Endothelial cell of umbilical vein (primary cell): ENCODE data around the gene ISM2. TPM values are rescaled to one million over a fixed set of nuclear protein-coding genes. Genes with fewer than 3 reads are reported as not detected.

ENCODE experiments used
- BruUV-seq: library from RNA; stranded (reverse); fragments of 400-500 nt; replicated peaks from 2 replicates; lab custom pipeline; 2021; lab: Mats Ljungman, UMichigan
- CTCF ChIA-PET: fragments of 300-600, 350-600 bp; sonication (Branson Sonifier 250); formaldehyde crosslinking; loops from one replicate; lab custom pipeline; 2021; ENCODE audit warnings: antibody characterized with exemption, inconsistent platforms; lab: Charles Lee
- POLR2A ChIA-PET: fragments of 300-600, 350-600 bp; sonication (Branson Sonifier 250); formaldehyde crosslinking; loops from one replicate; lab custom pipeline; 2021; ENCODE audit warnings: antibody characterized with exemption, inconsistent platforms; lab: Charles Lee
- DNase-seq: peaks from one replicate; pipeline ENCODE4 v3.0.0-alpha.2; 2011; ENCODE audit warnings: low read depth, low spot score
- FAIRE-seq: peaks from 2 replicates; lab custom pipeline; 2011; peaks lifted over from hg19 to GRCh38; lab: Jason Lieb, UNC
- H2AFZ ChIP-seq: 2 replicates; pipeline ENCODE4 v1.6.0; 2012; ENCODE audit warnings: low read depth, low read length, control low read depth, inconsistent platforms
- H3K27ac ChIP-seq: 2 replicates; pipeline ENCODE4 v1.5.1; 2011; ENCODE audit warnings: low read depth, mild to moderate bottlenecking, control low read depth, low read length, moderate library complexity; ENCODE audit not compliant: insufficient read depth
- H3K27me3 ChIP-seq, 2 experiments: 2 replicates each; pipeline versions ENCODE4 v1.6.0 to v1.6.1; 2011; ENCODE audit warnings: low read length in 2 of 2, mixed read lengths in 1 of 2; ENCODE audit not compliant: control insufficient read depth in 2 of 2, insufficient read depth in 2 of 2
- H3K36me3 ChIP-seq, 2 experiments: 2 replicates in 1 of 2; 3 replicates in 1 of 2; pipeline ENCODE4 v1.5.1; 2011; ENCODE audit warnings: low read length in 2 of 2, mild to moderate bottlenecking in 1 of 2, moderate library complexity in 1 of 2; ENCODE audit not compliant: control insufficient read depth in 2 of 2, insufficient read depth in 2 of 2; ENCODE audit errors: extremely low read depth in 1 of 2
- H3K4me1 ChIP-seq: 3 replicates; pipeline ENCODE4 v1.5.1; 2011; ENCODE audit warnings: mild to moderate bottlenecking, low read length; ENCODE audit not compliant: control insufficient read depth, insufficient read depth; ENCODE audit errors: extremely low read depth
- H3K4me2 ChIP-seq: 2 replicates; pipeline ENCODE4 v1.6.1; 2011; ENCODE audit warnings: low read length, control low read depth, mixed read lengths; ENCODE audit not compliant: insufficient read depth
- H3K4me3 ChIP-seq, 3 experiments: fragments of 200-600 bp in 1 of 3; sonication (generic), shearing (Covaris generic) in 1 of 3; replicated peaks in 1 of 3; 2 replicates each; pipeline ENCODE4 v1.5.1; 2011 to 2016; ENCODE audit warnings: control low read depth in 3 of 3, low read length in 3 of 3, mild to moderate bottlenecking in 2 of 3, inconsistent platforms in 1 of 3, low read depth in 1 of 3, moderate library complexity in 1 of 3; ENCODE audit not compliant: insufficient read depth in 1 of 3
- H3K79me2 ChIP-seq: 2 replicates; pipeline ENCODE4 v1.6.0; 2012; ENCODE audit warnings: low read length, inconsistent platforms; ENCODE audit not compliant: control insufficient read depth, insufficient read depth
- H3K9ac ChIP-seq: replicated peaks from 2 replicates; pipeline ENCODE3; 2011; ENCODE audit warnings: low read length, control low read depth; ENCODE audit not compliant: insufficient read depth; ENCODE audit errors: extremely low read depth
- H3K9me1 ChIP-seq: replicated peaks from 3 replicates; pipeline ENCODE4 v1.6.0; 2011; ENCODE audit warnings: mild to moderate bottlenecking, low read length; ENCODE audit not compliant: control insufficient read depth, insufficient read depth; ENCODE audit errors: extremely low read depth
- H3K9me3 ChIP-seq: replicated peaks from 2 replicates; pipeline ENCODE4 v1.5.1; 2012; ENCODE audit warnings: low read length, inconsistent platforms; ENCODE audit not compliant: control insufficient read depth, insufficient read depth
- H4K20me1 ChIP-seq: replicated peaks from 2 replicates; pipeline ENCODE3; 2011; ENCODE audit warnings: mild to moderate bottlenecking, low read length; ENCODE audit not compliant: control insufficient read depth, insufficient read depth; ENCODE audit errors: extremely low read depth
- CTCF ChIP-seq, 2 donors: IDR thresholded peaks; 1 replicate in 1 of 2; 2 replicates in 1 of 2; pipeline ENCODE4 v1.5.1; 2011; ENCODE audit warnings: low read length in 2 of 2, mild to moderate bottlenecking in 2 of 2, moderate library complexity in 2 of 2, control low read depth in 1 of 2, inconsistent platforms in 1 of 2, low read depth in 1 of 2; ENCODE audit not compliant: insufficient read depth in 1 of 2; ENCODE audit errors: extremely low read depth in 1 of 2
- EZH2 ChIP-seq: IDR thresholded peaks from 2 replicates; pipeline ENCODE4 v1.6.1; 2012; ENCODE audit warnings: borderline replicate concordance, low read depth, mild to moderate bottlenecking, moderate library complexity, low read length, inconsistent platforms; ENCODE audit not compliant: severe bottlenecking
- FOS ChIP-seq: IDR thresholded peaks from 2 replicates; pipeline ENCODE4 v1.6.1; 2011; ENCODE audit warnings: mild to moderate bottlenecking, low read length, moderate library complexity, borderline replicate concordance; ENCODE audit not compliant: insufficient read depth
- GATA2 ChIP-seq: IDR thresholded peaks from 2 replicates; pipeline ENCODE4 v1.7.0; 2011; ENCODE audit warnings: low read depth, mild to moderate bottlenecking, moderate library complexity, mixed read lengths, low read length; ENCODE audit not compliant: insufficient read length, insufficient read depth
- JUN ChIP-seq: IDR thresholded peaks from 2 replicates; pipeline ENCODE4 v1.6.1; 2011; ENCODE audit warnings: borderline replicate concordance, low read depth; ENCODE audit not compliant: insufficient read length, insufficient read depth
- MYC ChIP-seq: IDR thresholded peaks from one replicate; pipeline ENCODE4 v1.6.1; 2011; ENCODE audit warnings: mild to moderate bottlenecking, low read depth, low read length
- POLR2A ChIP-seq: IDR thresholded peaks from 2 replicates; pipeline ENCODE4 v1.6.1; 2012; ENCODE audit warnings: low read depth, mild to moderate bottlenecking, control low read depth, low read length
- POLR2AphosphoS5 ChIP-seq: IDR thresholded peaks from 2 replicates; pipeline ENCODE4 v1.6.1; 2012; ENCODE audit warnings: low read depth, mild to moderate bottlenecking, control low read depth, low read length, moderate library complexity; ENCODE audit not compliant: insufficient read depth
- dilution Hi-C: fragments of 300-500 bp; cut with MboI; formaldehyde crosslinking; loops from one replicate; pipeline ENCODE4 v1.15.0; 2019; ENCODE audit warnings: low sequenced_read_pairs; ENCODE audit not compliant: extremely low pct_ligation_motif_present
- intact Hi-C: fragments of 100-400 bp; cut with micrococcal nuclease; formaldehyde crosslinking; loops from one replicate; pipeline ENCODE4 v1.10.0; 2022
- polyA plus RNA-seq, 4 experiments: library from polyadenylated mRNA; depleted of rRNA in 3 of 4; stranded (reverse) in 3 of 4; unstranded in 1 of 4; fragments of >200 nt; gene quantifications; 2 replicates each; pipeline versions ENCODE4 v1.2.1 to v1.2.3, GENCODE V29; 2011 to 2012; ENCODE audit warnings: missing spikeins in 1 of 4
- total RNA-seq: library from RNA; stranded (reverse); gene quantifications from 2 replicates; pipeline ENCODE4 v1.2.3, GENCODE V29; 2021
- TF ChIP-seq, protein P1 (sequence below): IDR thresholded peaks from 2 replicates; pipeline ENCODE4 v1.6.1; 2011; ENCODE audit not compliant: insufficient read depth, insufficient read length

ISM2 gene
- total and polyA plus RNA-seq, 2 donors (not counting 3 experiments of a cell fraction or from before 2014, with no cell fraction given) = not detected

DNA sequence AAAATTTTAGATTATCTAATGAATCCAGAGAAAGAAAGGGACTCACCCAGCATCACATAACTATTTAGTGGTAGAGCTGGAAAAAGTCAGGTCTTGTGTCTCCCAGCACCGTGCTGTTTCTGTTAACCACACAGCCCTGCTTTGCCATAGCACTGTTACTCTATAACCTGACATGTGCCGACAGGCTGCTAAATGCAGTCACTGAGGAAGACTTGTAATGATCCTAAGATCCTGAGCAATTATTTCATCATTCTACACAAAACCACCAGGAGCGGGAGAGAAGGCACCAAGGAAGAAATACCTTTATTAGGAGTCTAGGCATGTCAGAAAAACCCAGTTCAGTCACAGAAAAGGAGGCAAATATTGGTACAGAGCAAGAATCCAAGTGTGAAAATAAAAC lies 72.2 kb downstream of the ISM2 start:
- intact Hi-C loops = no loop called here

DNA sequence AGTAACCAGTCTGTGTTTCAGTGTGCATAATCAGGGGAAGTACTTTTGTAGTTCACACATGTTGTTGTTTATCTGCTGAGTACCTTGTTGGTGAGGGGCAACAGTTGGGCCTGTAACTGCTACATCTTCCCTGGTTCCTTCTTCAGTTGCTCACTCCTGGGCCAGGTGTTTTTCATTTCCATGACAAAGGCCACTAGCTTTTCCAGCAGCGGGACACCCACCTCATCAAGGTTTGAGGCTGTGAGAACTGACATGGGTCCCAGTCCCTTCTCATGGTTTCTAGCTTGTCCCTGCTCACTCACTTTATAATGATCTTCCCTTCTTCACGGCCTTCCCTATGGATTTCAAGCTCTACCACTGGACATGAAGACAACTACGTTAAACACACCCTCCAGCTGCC lies 73.8 kb downstream of the ISM2 start:
- TF ChIP-seq CTCF (IDR thresholded peaks at IDR 0.05; ENCODE audit: extremely low read depth in 1 of 2, insufficient read depth in 1 of 2, low read depth in 1 of 2, low read length in 2 of 2) (no peak), POLR2A (no peak), GATA2 (no peak), POLR2AphosphoS5 (no peak), MYC (no peak), EZH2 (no peak), FOS (no peak)
- TF ChIP-seq, protein P1, sequence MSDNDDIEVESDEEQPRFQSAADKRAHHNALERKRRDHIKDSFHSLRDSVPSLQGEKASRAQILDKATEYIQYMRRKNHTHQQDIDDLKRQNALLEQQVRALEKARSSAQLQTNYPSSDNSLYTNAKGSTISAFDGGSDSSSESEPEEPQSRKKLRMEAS = no peak
- ChIA-PET POLR2A (interaction anchor here (0.6 kb wide), 1 partner anchor 13 kb away, joined by 4 read pairs; no protein-coding TSS in a partner anchor), CTCF (no interaction called here)
- H3K27me3 ChIP-seq = no peaks in the 10 kb centered on the region
- H3K4me2 ChIP-seq = no peak overlapping the region
- no peak overlapping the region for H3K4me3 ChIP-seq
- FAIRE-seq = no peak
- no peaks in the 10 kb centered on the region for H3K9me1 ChIP-seq
- H3K4me1 ChIP-seq = no peaks in the 10 kb centered on the region
- H4K20me1 ChIP-seq = no peaks in the 10 kb centered on the region
- no peak for DNase-seq
- no peak overlapping the region for H3K9ac ChIP-seq
- no peak overlapping the region for H3K27ac ChIP-seq
- H3K36me3 ChIP-seq = peaks cover 7 to 39% of the 10 kb centered on the region in 2 experiments
- intact Hi-C loops (no loop called here), dilution Hi-C loops (no loop called here)
- H3K9me3 ChIP-seq = no peaks in the 10 kb centered on the region
- no peaks in the 10 kb centered on the region for H3K79me2 ChIP-seq
- H2AFZ ChIP-seq = no peak overlapping the region
- BruUV-seq = no TSS peak

More for the DNA sequence above, 72.2 kb downstream of the ISM2 start:
- Histone ChIP-seq H3K9me1 (no peaks in the 10 kb centered on the region), H3K36me3 (peaks cover 7 to 39% of the 10 kb centered on the region in 2 experiments), H3K9ac (no peak overlapping the region), H2AFZ (no peak overlapping the region), H3K9me3 (no peaks in the 10 kb centered on the region), H4K20me1 (no peaks in the 10 kb centered on the region), H3K4me1 (no peaks in the 10 kb centered on the region), H3K27ac (no peak overlapping the region), H3K4me2 (no peak overlapping the region), H3K79me2 (no peaks in the 10 kb centered on the region), H3K27me3 (no peaks in the 10 kb centered on the region), H3K4me3 (no peak overlapping the region)
- ChIA-PET CTCF (interaction anchor here (0.5 kb wide), 1 partner anchor 28 kb away, joined by 3 read pairs; no protein-coding TSS in a partner anchor), POLR2A (no interaction called here)
- no TSS peak for BruUV-seq
- TF ChIP-seq GATA2 (no peak), POLR2A (no peak), EZH2 (no peak), FOS (no peak), POLR2AphosphoS5 (no peak), JUN (no peak)
- TF ChIP-seq, protein P1 = no peak
- FAIRE-seq (no peak), DNase-seq (no peak)
- dilution Hi-C loops = no loop called here
